Fibroblast of skin of left quadriceps (primary cell): Measurements from ENCODE around the gene EYS.

Experiments used
- DNase-seq, 2 experiments: peaks; one replicate each; pipeline ENCODE4 v3.0.0-alpha.2; 2013; ENCODE audit warnings: low read depth in 2 of 2

The EYS gene

DNA sequence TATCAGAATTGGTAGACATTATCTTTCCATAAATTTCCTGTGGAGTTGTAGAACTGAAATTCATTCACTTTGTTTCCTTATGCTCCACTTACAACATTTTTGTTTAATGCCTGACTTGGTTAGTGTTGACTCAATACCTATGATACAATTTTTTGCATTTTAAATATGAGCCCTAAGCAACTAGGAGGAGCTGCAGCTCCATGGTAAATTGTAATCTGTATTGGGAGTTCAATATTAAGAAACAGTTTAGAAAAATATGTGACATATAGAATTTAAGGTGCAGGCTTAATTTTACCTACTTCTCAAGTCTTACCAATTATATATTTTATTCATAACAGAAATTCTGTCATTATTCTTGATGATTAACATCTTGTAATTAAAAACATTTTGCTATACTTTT lies 868.3 kb downstream of the EYS start:
- DNase-seq = no peak

DNA sequence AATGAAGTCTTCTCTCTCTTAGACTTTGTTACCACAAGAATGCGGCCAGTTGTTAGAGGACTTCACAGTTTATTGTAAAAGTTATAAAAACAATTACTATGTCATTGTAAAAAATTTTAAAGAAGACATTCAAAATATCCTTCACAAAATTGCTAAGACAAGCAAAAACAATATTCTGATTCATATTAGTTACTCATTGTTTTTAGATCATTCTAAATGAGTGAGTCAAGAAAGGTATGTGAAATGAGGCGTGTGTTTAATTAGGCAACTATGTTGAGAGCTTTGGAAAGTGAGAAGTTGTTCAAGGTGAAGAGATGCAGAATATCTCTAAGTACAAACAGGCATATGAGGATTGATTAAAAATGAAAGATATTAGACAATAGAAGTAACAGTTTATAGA lies 875.3 kb downstream of the EYS start:
- no peak for DNase-seq

DNA sequence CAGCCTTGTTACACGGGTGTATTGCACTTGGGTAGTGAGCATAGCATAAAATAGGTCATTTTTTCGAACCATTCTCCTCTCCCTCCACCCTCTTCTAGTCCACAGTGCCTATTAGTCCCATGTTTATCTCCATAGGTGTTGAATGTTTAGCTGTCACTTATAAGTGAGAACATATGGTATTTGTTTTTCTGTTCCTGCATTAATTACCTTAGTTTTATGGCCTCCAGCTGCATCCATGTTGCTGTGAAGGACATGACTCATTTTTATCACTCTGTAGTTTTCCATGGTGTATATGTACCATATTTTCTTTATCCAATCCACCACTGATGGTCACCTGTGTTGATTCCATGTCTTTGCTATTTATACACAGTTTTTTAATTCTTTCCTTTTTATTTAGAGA lies 889.5 kb downstream of the EYS start:
- no peak for DNase-seq

DNA sequence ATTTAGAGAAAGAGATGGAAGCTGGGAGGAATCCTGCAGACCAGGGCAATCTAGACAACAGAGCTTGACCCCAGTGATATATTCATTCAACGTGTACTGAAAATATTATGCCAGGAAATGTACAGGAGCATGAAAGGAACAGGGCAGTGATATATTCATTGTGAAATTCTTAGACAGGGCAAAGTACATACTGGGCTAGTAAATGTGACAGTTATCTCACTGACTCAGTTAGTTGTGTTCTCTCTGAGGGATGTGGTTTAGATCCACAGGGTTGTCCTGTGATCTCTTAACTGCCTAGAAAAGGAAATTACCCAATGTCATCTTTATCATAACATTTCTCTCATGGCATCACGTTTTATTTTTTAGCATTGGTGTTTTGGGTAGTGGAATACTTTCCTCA lies 891.3 kb downstream of the EYS start:
- DNase-seq = no peak

DNA sequence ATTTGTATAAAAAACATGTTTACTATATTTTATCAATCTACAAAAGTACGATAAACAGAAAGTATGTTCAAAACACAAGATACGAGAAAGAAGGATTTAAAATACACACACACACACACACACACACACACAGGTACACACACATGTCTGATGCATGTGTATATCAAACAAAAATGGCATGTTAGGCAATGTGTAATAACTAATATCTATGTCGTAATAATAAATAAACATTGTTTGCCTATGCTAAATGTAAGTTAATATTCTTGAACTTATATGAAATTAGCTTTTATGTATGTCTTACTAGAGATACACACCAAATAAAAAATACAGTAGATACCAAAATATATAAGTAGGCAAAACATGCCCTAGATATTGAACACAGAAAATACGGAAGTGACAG lies 894.9 kb downstream of the EYS start:
- DNase-seq = no peak

DNA sequence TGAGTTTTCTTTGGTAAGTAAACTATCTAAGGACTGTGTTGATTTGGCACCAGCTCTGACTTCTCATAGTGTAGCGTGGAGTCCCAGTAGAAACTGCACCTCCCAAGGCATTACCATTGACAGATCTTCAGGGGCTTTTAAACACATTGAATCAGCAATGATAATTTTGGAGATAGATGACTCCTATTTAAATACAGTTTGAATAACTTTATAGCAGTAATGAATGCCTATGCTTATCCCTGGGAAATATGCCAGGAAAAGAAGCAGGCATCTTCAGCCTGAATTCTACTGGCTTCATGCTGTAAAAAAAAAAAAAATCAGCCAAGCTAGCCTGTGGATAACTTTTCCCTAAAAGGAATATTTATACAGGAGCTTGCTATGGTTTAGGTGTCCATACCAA lies 895.9 kb downstream of the EYS start:
- no peak for DNase-seq

DNA sequence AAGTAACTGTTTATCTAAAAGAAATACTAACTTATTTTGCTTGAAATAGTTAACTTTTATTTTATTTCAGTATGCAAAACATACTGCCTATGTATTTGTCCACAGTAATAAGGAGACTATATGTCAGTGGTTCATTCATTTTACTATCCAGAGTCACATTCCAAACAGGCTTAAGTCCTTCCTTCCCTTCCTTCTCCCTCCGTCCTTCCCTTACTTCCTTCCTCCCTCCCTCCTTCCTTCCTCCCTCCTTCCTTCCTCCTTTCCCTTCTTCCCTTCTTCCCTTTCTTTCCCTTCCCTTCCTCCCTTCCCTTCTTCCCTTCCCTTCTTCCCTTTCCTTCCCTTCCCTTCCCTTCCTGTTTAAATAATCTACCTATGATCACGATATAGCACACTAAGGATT lies 899.2 kb downstream of the EYS start:
- DNase-seq = no peak

DNA sequence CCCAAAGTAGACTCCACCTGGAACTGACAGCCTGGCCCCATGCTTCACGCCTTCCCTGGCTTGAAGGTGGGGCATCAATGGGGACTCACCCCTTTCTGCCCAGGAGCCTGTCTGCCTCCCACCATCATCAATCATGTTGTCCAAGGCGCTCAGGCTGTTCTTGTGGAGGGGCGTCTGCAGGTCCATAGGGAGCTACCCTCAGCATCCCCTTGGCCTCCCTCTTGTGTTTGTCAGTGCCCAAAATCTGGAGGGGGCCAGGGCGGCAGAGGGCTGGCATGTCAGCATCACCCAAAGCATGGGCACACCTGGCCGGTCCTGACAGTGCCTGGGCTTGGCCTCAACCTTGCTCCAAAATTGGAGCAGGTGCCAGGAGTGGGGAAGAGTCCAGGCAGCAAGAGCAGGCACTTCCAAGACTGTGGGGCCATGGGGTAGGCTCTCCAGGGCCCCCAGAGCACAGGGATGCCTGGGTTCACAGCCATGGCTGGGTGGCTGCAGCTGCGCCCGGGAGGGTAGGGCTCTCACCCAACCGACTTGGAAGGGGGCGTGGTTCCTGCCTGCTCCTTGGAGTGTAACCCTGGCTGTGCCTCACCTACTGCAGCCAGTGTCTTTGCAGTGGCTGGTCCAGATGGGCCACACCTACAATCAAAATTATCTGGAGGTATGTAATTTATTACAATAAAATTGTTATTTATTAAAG lies 903.4 kb downstream of the EYS start:
- no peak for DNase-seq

DNA sequence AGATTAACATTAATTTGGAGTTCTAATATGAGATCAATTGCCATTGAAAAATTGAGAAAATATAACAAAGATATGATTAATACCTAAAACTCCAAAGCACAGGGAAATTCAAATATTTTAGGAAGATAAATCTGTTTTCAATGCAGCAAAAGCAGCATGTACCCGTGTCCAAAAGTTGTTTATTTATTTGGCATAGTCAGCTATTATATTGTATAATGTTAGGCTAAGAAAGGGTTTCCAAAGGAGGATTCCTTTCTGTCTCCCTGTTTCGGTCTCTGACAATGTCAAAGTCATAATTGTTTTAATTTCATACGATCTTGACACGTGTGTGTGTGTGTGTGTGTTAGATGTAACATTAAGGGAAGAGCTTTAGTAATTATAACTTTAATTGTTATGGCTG lies 914.5 kb downstream of the EYS start:
- no peak for DNase-seq

DNA sequence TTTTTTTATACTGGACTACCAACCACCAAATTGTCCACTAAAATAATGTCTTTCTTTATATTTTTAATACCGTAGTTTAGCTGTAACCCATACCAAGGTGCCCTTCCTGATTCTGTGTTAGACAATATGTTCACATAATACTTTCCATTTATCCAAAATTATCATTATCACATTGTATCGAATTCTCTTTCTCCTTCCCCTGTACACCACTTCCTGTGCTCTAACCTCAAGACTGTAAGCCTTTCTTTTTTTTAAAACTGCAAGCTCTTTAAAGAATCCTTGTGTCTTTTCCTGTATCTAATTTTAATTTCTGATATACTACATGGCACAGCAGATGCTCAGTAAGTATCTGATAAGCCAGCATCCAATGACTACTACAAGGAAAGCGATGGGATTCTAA lies 917.5 kb downstream of the EYS start:
- no peak for DNase-seq

DNA sequence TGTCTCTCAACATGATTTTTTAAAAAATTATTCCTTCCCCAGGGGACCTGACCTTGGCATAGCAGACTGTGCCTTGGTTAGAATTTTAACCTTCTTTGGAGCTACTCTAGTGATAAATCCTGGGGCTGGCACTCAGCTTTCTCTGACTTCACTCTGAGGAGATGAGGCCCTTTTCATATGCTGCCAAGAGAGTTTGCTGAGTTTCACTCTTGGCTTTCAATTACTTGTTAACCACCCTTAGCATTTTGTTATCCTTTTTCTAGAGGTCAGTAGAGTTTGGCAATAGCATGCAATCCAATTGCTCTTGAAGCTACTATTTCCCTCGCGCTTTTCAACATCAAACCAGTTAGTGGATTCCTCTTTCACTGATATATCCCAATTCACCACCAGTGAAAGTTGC lies 920.3 kb downstream of the EYS start:
- DNase-seq = no peak

DNA sequence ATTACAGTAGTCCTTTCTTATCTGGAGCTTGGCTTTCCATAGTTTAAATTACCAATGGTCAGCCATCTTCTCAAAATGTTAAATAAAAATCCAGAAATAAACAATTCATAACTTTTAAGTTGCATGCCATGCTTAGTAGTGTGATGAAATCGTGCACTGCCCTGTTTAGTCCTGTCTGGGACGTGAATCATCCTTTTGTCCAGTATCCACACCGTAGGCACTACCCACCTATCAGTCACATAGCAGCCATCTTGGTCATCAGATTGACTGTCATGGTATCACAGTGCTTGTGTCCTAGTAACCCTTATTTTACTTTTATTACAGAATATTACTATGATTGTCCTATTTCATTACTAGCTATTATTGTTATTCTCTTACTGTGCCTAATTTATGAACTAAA lies 924.1 kb downstream of the EYS start:
- no peak for DNase-seq

DNA sequence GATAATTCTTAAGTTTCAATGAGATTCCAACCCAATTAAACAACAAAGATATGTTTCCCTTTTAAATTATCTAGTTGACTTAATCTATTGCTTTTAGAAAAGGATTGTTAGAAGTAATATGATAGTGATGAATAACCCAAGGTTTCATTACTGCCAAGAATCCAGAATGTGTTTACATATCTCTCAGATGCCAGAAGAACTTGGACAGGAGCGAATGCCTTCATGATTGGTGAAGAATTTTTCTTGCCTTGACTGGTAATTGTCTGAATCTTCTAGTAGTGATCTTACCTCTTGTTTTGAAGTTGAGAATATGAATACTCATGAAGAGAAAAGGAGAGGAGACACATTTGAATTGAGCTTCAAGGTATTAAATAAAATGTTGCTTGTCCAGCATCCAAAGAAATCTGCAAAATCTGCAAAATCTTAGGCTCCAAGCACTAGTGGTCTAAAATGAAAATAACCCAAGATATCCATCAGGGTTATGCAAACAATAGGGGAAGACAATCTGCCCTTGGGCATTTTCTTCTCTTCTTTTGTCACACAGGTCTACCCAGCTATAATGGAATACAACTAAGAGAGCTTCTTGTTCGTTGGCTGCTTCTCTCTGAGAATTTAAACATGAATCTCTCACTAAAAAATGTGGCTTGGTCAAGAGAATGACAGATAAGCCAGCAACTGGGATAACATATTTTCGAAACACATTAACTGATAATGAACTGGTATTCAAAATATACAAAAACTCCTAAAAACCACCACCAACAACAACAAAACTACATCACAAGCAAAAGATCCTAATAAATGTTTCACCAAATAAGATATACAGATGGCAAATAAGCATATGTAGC lies 928.9 kb downstream of the EYS start:
- DNase-seq = no peak

DNA sequence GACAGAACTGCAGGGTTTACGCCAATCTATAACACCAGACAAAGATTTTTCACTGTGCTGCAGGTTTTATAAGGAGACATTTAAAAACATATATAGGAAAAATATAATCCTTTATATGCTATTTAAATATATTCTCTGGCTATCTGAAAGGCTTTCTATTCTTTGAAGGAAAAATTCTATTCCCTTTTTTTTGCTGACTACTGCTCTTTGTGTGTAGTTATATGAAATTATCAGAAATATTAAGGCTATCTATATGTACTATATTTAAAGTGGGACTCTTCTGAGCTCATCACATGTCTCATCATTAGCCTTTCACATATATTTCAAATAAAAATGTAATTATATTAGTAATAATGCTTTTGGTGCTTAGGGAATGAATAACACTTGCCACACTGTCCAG lies 930.7 kb downstream of the EYS start:
- DNase-seq = no peak

DNA sequence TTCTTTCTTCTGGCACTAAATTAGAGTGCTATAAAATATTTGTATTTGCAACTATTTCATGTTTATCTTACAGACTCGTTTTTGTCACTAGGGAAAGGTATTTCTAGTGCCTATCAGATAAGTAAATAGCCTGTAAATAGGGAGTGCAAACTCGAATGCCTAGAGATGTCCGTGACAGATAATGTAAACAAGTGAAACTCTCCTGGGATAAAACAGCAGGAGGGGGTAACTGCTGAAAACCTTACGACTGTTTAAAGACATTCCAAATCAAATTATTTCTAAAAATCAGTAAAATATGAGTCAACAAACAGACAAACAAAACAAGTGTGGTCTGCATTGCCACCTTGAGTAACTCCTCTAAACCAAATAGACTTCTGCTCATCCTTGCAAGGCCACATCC lies 932.1 kb downstream of the EYS start:
- no peak for DNase-seq

DNA sequence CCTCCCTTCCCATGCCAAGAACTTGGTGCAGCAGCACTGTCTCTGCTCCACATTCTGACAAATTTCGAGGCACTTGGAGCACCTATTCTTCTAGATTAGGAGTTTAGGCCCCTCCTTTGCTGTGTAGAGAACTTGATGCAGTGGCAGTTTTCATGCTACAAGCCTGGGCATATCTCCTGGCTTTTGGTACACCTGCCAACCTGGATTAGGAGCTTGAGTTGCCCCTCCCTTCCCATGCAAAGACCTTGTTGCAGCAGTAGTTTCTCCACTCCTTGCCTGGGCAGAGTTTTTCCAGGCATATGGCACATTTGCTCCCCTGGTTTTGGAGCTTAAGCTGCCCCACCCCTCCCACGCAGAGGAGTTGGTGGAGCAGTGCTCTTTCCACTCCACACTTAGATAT lies 956.1 kb downstream of the EYS start:
- DNase-seq = no peak

DNA sequence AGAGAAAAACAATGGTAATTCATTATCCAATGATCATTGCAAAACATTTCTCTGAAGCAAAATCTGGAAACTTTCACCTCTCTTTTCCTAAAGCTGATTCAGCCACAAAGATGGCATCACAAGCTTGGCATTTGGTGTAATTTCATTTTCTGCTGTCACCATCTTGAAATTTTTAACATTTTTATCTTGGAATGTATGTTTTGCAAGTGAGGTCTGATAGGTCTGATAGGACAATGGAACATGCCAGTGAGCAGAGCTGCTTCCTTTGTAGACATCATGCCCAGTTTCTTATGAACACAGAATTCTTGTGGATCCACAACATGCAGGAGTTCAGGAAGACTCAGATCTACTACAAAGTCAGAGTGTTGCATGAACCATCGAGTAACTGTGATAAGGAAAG lies 969.6 kb downstream of the EYS start:
- DNase-seq = no peak

DNA sequence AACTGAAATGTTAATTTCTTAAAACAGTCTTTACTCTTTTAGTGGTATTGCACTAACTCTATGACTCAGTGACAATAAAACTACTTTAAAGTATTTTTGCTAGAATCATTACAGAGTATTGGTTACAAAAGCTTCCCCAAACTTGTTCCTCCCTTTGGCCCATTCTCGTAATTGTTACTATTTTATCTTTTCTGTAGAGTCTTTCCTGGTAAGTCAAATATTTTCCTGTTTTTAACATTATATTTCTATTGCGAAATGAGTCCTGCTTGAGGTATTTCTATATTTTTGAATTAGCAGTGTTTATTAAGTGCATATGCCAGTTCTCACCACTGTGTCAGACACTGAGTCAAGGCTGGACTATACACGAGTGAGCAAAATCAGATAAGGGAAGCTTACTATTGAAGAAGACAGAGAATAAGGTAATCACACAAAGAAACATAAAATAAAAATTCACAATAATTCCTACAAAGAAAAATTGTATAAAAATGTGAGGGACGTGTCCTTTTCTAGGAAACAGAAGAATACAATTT lies 970.5 kb downstream of the EYS start:
- DNase-seq = no peak

DNA sequence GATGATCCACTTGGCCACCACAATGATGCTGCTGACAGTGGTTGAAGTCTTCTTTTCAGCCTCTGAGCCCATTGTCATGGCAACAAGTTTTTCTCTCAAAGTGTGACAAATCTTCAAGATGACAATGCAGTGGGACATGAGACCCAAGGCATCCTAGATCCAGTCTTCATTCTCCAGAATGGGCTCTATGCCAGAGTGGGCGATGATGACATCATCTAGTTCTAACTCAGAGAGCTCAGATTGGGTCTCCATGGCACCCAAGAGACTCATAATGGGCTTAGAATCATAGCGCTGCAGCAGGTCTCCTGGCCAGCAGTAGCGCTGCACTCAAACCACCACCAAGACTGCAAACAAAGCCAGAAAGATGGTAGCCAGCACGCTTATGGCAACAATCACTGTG lies 973.6 kb downstream of the EYS start:
- no peak for DNase-seq

DNA sequence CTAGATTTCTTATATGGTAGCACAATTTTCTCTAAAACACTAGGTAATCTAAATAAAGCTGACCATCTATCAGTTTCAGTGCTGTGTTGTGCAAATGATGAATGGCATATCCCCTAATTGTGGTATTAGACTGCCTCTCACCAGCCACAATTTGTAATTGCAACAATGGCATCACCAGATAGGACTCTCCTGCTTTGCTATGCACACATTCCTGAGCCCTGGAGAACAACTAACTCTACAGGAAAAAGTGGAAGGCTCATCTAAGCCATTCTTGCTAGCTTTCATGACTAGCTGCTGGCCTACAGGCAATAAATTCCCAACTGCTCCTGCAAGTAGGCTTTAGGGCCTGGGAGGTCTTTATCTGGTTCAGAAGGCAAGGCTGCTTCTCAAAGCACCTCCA lies 974.1 kb downstream of the EYS start:
- DNase-seq = no peak

DNA sequence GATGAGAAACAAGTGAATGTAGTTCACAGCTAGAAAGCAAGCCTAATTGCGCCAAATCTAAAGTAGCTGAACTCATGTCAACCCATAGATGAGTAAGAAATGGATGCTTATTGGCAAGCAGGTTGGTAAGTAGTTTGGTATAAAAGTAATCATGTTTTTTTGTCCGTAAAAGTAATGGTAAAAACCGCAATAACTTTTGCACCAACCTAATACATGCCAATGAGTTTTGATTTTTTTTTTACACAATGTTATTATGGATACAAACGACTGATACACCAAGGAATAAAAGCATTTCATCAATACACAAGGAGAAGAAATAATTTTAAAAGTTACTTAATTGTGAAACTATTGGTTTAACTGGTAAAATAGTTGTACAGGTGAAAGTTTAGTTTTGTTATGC lies 977.5 kb downstream of the EYS start:
- no peak for DNase-seq

DNA sequence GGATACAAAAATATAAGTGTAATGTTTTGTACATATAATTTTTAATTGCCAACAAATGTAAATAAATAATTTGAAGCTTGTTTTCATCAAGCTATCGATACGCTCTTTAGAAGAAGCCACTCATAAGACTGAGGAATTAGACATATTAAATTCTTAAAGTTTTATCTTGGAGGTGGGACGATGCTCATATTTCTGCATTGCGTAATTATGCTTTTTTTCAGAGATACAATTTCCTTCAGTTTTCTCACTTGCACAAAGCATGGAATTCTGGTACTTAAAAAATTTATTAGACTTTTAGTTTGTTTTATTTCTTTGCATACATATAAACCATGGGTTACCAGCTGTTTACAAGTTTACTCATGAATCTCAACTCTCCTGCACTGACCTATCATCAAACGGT lies 980.0 kb downstream of the EYS start:
- no peak for DNase-seq

DNA sequence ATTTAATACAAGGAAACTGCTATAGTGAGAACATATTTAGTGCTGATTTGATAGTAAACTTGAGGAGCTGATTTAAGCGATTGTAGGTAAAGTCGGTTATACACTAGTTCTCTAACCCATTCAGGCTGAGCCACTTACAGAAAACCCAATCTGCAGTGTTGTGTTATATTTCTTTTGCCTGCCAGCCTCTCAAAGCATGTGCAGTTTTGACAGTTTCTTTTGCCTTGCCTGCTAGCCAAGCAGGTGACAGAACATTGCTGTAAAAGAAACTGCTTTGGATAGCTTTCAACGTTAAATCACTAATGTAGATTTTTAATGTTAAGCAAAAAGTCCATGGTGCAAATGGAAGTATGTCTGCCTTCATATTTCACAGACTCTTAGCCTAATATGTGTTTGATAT lies 982.9 kb downstream of the EYS start:
- DNase-seq = no peak
